Umbilical cord (tissue), 2 donors: ENCODE measurements around the gene VPS45. TPM values are rescaled to one million over a fixed set of nuclear protein-coding genes. Genes with fewer than 3 reads are reported as not detected.

ENCODE experiments used
- DNase-seq: peaks from one replicate; pipeline ENCODE4 v3.0.0-alpha.2; 2015; ENCODE audit warnings: low spot score
- total RNA-seq: library from RNA; depleted of rRNA; stranded (reverse); fragments of >200 nt; gene quantifications from one replicate; pipeline ENCODE4 v1.2.3, GENCODE V29; 2014; ENCODE audit warnings: low replicate concordance; ENCODE audit not compliant: insufficient read depth

The VPS45 gene
- total RNA-seq, 1 donor from 2014 or later: 43.6 TPM

- peak; percentile 35 for DNase-seq
Measured at GRCh38 chr1:150072959-150073358, 5.4 kb downstream of the VPS45 start.

- DNase-seq: no peak
Measured at GRCh38 chr1:150073516-150073915, 5.9 kb downstream of the VPS45 start.

- no peak for DNase-seq
Measured at GRCh38 chr1:150076066-150076465, 8.5 kb downstream of the VPS45 start.

- no peak for DNase-seq
Measured at GRCh38 chr1:150076985-150077384, 9.4 kb downstream of the VPS45 start.

- no peak for DNase-seq
Measured at GRCh38 chr1:150080784-150081183, 13.2 kb downstream of the VPS45 start.

GRCh38 chr1:150082494-150082893 lies 14.9 kb downstream of the VPS45 start:
- no peak for DNase-seq

GRCh38 chr1:150083907-150084306 lies 16.3 kb downstream of the VPS45 start:
- no peak for DNase-seq

- no peak for DNase-seq
Measured at GRCh38 chr1:150085406-150085805, 17.8 kb downstream of the VPS45 start.

GRCh38 chr1:150087415-150087814 lies 19.8 kb downstream of the VPS45 start:
- no peak for DNase-seq

- DNase-seq: no peak
Measured at GRCh38 chr1:150089846-150090520, 22.4 kb downstream of the VPS45 start.

- no peak for DNase-seq
Measured at GRCh38 chr1:150092180-150092791, 24.7 kb downstream of the VPS45 start.

- DNase-seq: no peak
Measured at GRCh38 chr1:150093805-150094204, 26.2 kb downstream of the VPS45 start.

GRCh38 chr1:150094734-150095265 lies 27.2 kb downstream of the VPS45 start:
- DNase-seq: no peak

- no peak for DNase-seq
Measured at GRCh38 chr1:150102986-150103385, 35.4 kb downstream of the VPS45 start.

GRCh38 chr1:150106341-150106740 lies 38.8 kb downstream of the VPS45 start:
- DNase-seq: no peak

GRCh38 chr1:150109586-150109985 lies 42.0 kb downstream of the VPS45 start:
- DNase-seq: no peak

GRCh38 chr1:150110116-150110515 lies 42.5 kb downstream of the VPS45 start:
- DNase-seq: no peak

- DNase-seq: no peak
Measured at GRCh38 chr1:150111670-150112069, 44.1 kb downstream of the VPS45 start.

- no peak for DNase-seq
Measured at GRCh38 chr1:150115121-150115520, 47.5 kb downstream of the VPS45 start.

- no peak for DNase-seq
Measured at GRCh38 chr1:150118716-150119115, 51.1 kb downstream of the VPS45 start.

GRCh38 chr1:150121236-150121862 lies 53.8 kb downstream of the VPS45 start:
- no peak for DNase-seq

- DNase-seq: no peak
Measured at GRCh38 chr1:150126811-150127210, 59.2 kb downstream of the VPS45 start.

GRCh38 chr1:150127464-150127863 lies 59.9 kb downstream of the VPS45 start:
- DNase-seq: no peak
